Stomach smooth muscle (tissue), 2 donors: ENCODE results near the gene QPCTL.
A peak's percentile ranks its signal among the peaks of the same experiment; 100 is the strongest.
"Not testable (repeated sequence)": the region's sequence is repeated elsewhere in the genome, so short reads cannot be mapped to it uniquely, and the experiment has no call there.

Source experiments
- H3K27ac ChIP-seq: one replicate; pipeline ENCODE4 v1.7.0; 2013; ENCODE audit warnings: mild to moderate bottlenecking, low read length, inconsistent platforms
- H3K27me3 ChIP-seq, 2 donors: one replicate each; pipeline ENCODE4 v1.7.0; 2013; ENCODE audit warnings: low read length in 2 of 2; ENCODE audit not compliant: insufficient read depth in 2 of 2, control insufficient read depth in 1 of 2
- H3K36me3 ChIP-seq, 2 donors: one replicate each; pipeline ENCODE4 v1.7.0; 2013; ENCODE audit warnings: low read length in 2 of 2; ENCODE audit not compliant: control insufficient read depth in 2 of 2, insufficient read depth in 2 of 2
- H3K4me1 ChIP-seq: one replicate; pipeline ENCODE4 v1.7.0; 2013; ENCODE audit warnings: low read length; ENCODE audit not compliant: control insufficient read depth, insufficient read depth
- H3K4me3 ChIP-seq, 2 donors: one replicate each; pipeline ENCODE4 v1.7.0; 2013; ENCODE audit warnings: low read length in 2 of 2
- H3K9ac ChIP-seq, 2 donors: one replicate each; pipeline ENCODE4 v1.7.0; 2013; ENCODE audit warnings: low read length in 2 of 2, mild to moderate bottlenecking in 1 of 2
- H3K9me3 ChIP-seq, 2 donors: one replicate each; pipeline ENCODE4 v1.7.0; 2013; ENCODE audit warnings: low read length in 2 of 2; ENCODE audit not compliant: control insufficient read depth in 2 of 2
- donor health status: healthy.
- donor health status: Pancreatic carcinoma.

Gene QPCTL

DNA sequence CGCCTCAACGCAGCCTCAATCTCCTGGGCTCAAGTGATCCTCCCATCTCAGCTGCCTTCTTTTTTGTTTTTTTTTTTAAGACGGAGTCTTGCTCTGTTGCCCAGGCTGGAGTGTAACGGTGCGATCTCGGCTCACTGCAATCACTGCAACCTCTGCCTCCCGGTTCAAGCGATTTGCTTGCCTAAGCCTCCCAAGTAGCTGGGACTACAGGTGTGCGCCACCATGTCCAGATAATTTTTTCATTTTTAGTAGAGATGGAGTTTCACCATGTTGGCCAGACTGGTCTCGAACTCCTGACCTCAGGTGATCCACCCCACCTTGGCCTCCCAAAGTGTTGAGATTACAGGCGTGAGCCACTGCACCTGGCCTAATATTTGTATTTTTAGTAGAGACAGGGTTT, 27.6 kb downstream of the QPCTL start:
- peaks cover 17% of the 10 kb centered on the region for H3K4me1 ChIP-seq
- not testable (repeated sequence) for H3K27me3 ChIP-seq, H3K9ac ChIP-seq, H3K27ac ChIP-seq, H3K9me3 ChIP-seq, H3K36me3 ChIP-seq, H3K4me3 ChIP-seq

GRCh38 chr19:45728683-45729082, 36.2 kb downstream of the QPCTL start:
- not testable (repeated sequence) for H3K27me3 ChIP-seq, H3K9me3 ChIP-seq, H3K9ac ChIP-seq, H3K4me3 ChIP-seq, H3K27ac ChIP-seq, H3K36me3 ChIP-seq
- H3K4me1 ChIP-seq: peaks cover 13% of the 10 kb centered on the region

- no peak overlapping the region for H3K27ac ChIP-seq
- no peaks in the 10 kb centered on the region for H3K27me3 ChIP-seq
- H3K9ac ChIP-seq: peak overlapping the region; percentile 88 to 89
- peak overlapping the region; percentile 88 to 97 for H3K4me3 ChIP-seq
- H3K9me3 ChIP-seq: no peaks in the 10 kb centered on the region
- H3K4me1 ChIP-seq: peaks cover 13% of the 10 kb centered on the region
- H3K36me3 ChIP-seq: no peaks in the 10 kb centered on the region
These were observed 37.4 kb downstream of the QPCTL start for GRCh38 chr19:45729800-45730290.

GRCh38 chr19:45730368-45731288, 38.2 kb downstream of the QPCTL start, which contains the start of gene FBXO46:
Gene FBXO46, minus strand, starts transcription at chr19:45730896. Its CDS starts 17,401 bp downstream, at chr19:45713495.
- Histone ChIP-seq H3K27ac (peak within 1 kb of the TSS; percentile 60), H3K4me1 (peaks cover 13% of the 10 kb centered on the region), H3K36me3 (no peaks in the 10 kb centered on the region), H3K27me3 (no peaks in the 10 kb centered on the region), H3K4me3 (peak within 1 kb of the TSS; percentile 88 to 97), H3K9me3 (no peaks in the 10 kb centered on the region), H3K9ac (peak within 1 kb of the TSS; percentile 88 to 89)

- Histone ChIP-seq H3K4me1 (peaks cover 13% of the 10 kb centered on the region), H3K27me3 (no peaks in the 10 kb centered on the region), H3K27ac (no peak within 1 kb of the TSS), H3K9me3 (no peaks in the 10 kb centered on the region), H3K4me3 (no peak within 1 kb of the TSS), H3K9ac (no peak within 1 kb of the TSS), H3K36me3 (no peaks in the 10 kb centered on the region)
These were observed 40.8 kb downstream of the QPCTL start, which contains the start of gene MEIOSIN for GRCh38 chr19:45733160-45733810. Gene MEIOSIN, plus strand, starts transcription at chr19:45733439. Its CDS starts 1,938 bp downstream, at chr19:45735377.

- Histone ChIP-seq H3K9ac (no peak overlapping the region), H3K4me3 (no peak overlapping the region), H3K27me3 (no peaks in the 10 kb centered on the region), H3K27ac (no peak overlapping the region), H3K9me3 (no peaks in the 10 kb centered on the region), H3K4me1 (no peaks in the 10 kb centered on the region), H3K36me3 (no peaks in the 10 kb centered on the region)
These were observed 47.3 kb downstream of the QPCTL start for GRCh38 chr19:45739498-45740439.

DNA sequence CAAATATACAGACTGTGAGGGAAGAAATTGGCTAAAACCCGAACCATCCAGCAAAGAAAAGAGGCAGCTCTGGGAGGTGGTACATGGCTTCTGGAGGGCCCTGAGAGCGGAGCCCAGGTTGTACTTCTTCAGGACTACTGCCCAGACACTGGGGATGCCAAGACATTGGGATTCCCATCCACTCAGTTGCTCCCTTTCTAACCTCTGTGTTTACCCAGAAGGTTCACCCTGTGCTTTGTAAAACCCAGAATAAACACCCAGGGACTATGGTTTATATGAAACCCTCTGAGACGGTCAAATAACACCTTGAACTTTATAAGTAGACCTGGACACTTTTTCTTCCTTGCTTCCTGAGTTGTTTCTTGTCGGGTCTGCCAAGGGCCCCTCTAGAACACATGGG, 50.5 kb downstream of the QPCTL start:
- no peaks in the 10 kb centered on the region for H3K9me3 ChIP-seq
- no peak overlapping the region for H3K9ac ChIP-seq
- no peaks in the 10 kb centered on the region for H3K4me1 ChIP-seq
- H3K27ac ChIP-seq: no peak overlapping the region
- no peak overlapping the region for H3K4me3 ChIP-seq
- no peaks in the 10 kb centered on the region for H3K36me3 ChIP-seq
- H3K27me3 ChIP-seq: no peaks in the 10 kb centered on the region

DNA sequence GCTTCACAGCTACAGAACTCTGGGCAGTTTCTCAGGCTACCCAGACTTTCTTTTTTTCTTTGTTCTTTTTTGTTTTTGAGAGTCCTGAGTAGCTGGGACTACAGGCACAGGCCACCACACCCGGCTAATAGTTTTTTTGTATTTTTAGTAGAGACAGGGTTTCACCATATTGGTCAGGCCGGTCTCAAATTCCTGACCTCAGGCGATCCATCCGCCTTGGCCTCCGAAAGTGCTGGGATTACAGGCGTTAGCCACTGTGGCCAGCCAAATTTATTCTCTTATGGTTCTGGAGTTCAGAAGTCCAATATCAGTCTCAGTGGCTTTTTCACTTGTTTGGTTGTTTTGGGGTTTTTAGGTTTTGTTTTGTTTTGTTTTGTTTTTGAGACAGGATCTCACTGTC, 53.1 kb downstream of the QPCTL start:
- Histone ChIP-seq H3K27me3 (no peaks in the 10 kb centered on the region), H3K9ac (no peak overlapping the region), H3K27ac (no peak overlapping the region), H3K4me3 (no peak overlapping the region), H3K9me3 (no peaks in the 10 kb centered on the region), H3K36me3 (no peaks in the 10 kb centered on the region), H3K4me1 (no peaks in the 10 kb centered on the region)

DNA sequence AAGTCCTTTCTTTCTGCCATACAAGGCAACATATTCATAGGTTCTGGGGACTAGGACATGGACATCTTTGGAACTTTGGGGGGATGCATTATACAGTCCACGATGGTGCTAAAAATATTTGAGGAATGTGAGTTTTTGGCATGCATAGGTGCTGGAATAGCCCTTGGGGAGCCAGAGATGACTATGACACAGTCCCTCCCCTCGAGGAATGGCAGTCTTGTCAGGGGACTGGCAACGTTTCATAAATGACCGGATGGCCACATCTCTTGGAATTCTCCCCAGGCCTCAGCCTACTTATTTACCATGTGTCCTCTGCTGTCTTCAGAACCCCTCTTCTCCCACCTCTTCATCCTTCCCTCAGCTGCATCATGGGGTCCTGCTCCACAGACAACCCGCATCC, 54.4 kb downstream of the QPCTL start:
- Histone ChIP-seq H3K9ac (no peak overlapping the region), H3K9me3 (no peaks in the 10 kb centered on the region), H3K27me3 (no peaks in the 10 kb centered on the region), H3K27ac (no peak overlapping the region), H3K4me3 (no peak overlapping the region), H3K4me1 (no peaks in the 10 kb centered on the region), H3K36me3 (no peaks in the 10 kb centered on the region)

DNA sequence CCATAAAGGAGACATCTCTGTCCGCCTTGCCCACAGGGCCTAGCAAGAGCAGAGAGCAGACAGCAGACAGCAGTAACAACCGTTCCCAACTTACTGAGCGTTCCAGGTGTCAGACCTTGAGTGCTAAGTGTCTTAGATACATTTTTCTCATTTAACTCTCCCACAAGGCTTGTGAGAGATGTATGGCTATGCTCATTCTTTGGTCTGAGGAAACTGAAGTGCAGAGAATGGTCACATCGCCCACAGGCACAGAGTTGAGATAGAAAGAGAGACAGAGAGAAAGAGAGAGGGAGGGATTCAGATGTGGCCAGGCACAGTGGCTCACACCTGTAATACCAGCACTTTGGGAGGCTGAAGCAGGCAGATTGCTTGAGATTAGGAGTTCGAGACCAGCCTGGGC, 55.0 kb downstream of the QPCTL start:
- no peak overlapping the region for H3K9ac ChIP-seq

More for the DNA sequence above, 55.0 kb downstream of the QPCTL start:
- H3K27ac ChIP-seq: no peak overlapping the region
- H3K36me3 ChIP-seq: no peaks in the 10 kb centered on the region
- H3K4me3 ChIP-seq: no peak overlapping the region
- no peaks in the 10 kb centered on the region for H3K4me1 ChIP-seq
- H3K27me3 ChIP-seq: no peaks in the 10 kb centered on the region
- no peaks in the 10 kb centered on the region for H3K9me3 ChIP-seq
